HG03457 (cell line): ENCODE measurements around the gene SLC16A9.

Source experiments
- ATAC-seq: cut with Tn5 transposase; IDR thresholded peaks from one replicate; pipeline ENCODE4 v1.9.1; 2021; ENCODE audit warnings: moderate number of reproducible peaks; ENCODE audit not compliant: unreplicated experiment

The SLC16A9 gene

DNA sequence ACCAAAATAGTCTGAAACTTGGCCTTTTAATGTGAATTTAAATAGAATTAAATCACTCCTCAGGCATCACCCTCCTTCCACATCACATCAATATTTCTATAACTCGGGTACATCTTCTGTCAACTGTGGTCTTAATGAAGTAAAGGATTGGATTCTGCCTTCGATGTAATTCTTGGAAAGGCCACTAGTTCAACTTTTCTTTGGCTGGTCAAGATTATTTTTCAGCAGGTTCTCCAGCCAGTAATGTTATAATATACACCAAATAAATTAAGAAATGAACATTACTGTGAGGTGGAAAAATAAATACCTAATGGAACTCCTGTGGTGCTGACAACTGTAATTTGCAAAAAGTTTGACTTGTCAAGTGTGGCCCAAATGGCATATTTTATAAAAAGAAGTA is 9.7 kb upstream of the SLC16A9 start:
- ATAC-seq: no peak

DNA sequence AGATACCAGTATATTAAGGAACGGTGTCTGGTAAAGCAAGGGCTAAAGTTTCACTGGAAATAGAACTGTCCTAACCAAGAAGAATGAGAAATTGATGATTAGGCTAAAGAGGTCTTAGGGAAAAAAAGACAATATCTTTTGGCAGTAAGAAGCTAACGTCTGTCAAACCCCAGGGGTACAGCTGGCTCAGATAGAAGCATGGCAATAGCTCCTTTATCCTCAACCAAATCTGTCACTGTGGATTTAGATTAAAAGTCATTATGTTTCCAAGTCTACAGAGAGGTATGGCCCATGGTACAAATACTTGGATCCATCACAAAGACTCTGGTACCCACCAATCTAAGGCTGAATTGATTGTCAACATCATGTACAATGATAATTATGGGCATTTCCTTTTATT is 8.6 kb upstream of the SLC16A9 start:
- no peak for ATAC-seq

DNA sequence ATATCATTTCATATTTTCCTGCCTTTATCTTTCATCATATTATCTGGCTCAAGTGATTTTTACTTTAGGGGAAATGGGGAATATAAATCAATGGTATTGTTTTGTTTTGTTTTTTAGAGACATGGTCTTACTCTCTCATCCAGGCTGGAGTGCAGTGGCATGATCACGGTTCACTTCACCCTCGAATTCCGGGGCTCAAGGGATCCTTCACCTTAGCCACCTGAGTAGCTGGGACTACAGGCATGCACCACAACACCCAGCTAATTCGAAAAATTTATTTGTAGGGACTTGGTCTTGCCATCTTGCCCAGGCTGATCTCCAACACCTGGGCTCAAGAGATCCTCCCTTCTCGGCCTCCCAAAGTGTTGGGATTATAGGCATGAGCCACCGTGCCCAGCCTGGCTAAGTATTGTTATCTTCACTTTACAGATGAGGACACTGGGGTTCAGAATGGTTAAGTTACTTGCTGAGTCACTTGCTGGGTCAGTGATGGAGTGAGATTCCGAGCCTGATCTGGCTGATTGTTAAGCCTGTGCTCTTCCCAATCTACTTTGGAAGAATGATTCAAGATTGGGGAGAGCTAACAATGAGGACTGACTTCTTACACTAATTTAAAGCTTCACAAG is 3.7 kb upstream of the SLC16A9 start:
- ATAC-seq: no peak

DNA sequence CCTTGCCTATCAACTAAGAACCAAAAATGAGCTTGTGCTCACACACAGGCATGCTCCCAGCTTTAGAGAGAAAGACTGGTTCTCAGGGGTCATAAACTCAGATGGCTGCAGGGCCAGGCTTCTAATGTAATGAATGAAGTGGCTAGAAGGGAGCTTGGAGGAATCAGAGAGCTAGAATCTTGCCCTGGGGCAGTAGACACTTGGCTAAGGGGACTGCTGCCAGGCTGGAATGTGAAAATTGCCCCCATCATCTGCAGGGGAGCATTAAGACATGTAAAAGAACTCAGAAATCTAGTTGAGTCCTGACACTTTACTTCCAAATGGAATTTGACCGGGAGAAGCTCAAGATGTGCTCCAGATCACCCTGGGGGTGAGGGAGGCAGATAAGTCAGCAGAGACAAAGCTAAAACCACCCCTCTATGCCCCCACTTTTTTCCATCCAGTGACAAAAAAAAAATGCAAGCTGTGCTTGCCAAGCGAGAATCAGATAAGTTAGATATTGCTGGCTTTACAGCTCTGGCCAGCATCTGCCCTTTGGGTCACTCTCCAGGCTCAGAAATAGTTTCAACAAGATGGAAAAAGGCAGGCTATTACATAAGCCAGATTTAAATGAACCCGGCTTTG is 2.3 kb upstream of the SLC16A9 start:
- no peak for ATAC-seq

DNA sequence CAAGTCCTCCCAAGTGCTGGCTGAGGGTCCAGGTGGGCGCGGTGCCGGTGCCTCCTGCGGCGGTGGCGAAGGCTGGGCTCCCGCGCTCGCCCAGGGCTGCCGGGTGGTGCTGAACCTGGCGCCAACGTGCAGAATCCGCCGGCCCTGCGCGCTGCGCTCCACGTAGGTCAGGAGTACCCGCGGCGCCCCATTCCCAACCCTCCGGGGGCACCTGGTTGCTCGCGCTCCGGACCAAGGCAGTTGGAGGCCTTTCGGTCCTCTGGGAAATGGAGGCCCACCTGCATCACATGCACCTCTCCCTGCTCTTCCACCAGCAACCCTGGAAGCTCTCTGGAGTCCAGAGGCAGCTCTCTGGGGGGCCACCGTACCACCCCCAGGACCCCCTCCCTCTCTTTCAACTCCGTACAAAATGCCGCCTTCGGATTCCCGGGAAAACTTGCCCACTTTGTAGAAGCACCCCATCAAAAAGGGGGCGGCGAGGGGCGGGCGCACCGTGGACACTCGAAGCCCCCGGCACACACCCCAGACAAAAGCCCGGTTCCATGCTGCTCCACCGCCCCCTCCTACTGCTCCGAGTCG is 745 bp downstream of the SLC16A9 start:
- no peak for ATAC-seq

DNA sequence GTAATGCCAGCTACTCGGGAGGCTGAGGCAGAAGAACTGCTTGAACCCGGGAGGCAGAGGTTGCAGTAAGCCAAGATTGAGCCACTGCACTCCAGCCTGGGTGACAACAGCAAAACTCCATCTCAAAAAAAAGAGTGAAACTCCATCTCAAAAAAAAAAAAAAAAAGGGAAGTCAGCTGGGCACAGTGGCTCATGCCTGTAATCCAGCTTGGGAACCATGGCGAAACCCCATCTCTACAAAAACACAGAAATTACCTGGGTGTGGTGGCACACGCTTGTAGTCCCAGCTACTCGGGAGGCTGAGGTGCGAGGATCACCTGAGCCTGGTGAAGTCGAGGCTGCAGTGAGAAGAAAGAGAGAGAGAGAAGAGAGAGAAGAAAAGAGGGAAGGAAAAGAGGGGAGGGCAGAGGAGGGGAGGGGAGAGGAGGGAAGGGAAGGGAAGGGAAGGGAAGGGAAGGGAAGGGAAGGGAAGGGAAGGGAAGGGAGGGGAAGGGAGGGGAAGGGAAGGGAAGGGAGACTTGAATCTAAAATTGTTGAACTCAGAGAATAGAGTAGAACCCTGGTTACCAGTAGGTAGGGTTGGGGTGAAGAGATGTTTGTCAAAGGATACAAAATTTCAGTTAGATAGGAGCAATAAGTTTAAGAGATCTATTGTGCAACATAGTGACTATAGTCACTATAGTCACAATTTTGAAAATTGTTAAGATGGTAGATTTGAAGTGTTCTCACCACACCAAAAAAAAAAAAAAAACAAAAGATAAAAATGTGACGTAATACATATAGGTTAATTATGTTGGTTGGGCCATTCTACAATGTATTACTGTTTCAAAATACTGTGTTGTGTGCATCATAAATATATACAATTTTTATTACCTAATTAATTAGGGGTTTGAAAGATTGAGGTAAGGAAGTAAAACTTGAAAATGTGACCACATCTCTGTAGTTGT is 2.5 kb downstream of the SLC16A9 start:
- ATAC-seq: no peak

DNA sequence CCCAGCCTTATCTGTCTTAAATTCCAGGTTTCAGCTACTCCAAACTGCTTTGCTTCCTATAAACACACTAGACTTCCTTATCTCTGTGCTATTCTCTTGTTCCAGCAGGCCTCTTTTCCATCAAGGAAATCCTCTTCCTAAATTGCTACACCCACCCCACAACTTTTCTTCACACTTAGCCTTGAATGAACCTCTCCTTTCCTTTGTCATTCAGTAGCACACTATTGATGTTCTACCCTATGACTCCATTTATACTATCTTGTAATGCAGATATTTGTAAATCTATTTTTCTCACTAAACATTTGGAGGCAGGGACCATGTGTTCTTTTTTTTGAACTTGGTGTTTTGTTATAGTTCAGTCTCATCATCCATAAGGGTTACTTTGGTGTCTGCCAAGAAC is 3.7 kb downstream of the SLC16A9 start:
- ATAC-seq: no peak

DNA sequence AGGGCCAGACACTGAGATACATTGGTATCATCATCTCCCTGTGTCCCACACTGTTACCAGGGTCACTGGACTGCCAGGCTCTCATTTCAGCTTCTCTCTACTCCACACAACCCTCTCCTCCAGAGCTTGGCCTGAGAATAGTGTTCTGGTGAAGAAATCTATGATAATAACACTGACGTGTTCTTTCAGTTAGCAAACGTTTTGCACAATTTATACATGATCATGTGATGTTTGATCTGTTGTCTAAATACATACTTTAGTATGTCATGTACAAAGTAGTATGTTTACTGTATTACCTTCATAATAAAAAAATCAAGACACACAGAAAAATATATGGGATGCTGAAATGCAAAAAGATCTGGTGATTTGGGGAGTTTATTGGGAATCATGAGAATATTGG is 5.0 kb downstream of the SLC16A9 start:
- ATAC-seq: no peak

DNA sequence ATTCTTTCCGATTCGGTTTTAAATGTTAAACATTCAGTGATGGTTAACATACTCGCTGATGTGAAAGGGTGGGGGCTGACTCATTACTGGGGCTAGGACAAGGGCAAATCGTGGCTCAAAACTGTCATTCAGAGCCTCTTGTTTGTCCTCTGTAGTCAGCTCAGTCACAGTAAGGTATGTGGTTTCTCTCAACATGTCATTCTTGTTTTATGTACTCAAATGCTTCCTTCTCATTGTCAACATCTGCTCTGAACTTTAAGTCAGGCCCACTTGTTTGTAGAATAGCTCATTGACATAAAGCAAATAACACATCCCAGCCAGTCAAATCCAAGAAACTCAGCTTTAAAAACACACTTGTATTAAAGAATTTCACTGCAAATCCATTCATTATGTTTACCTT is 7.3 kb downstream of the SLC16A9 start:
- no peak for ATAC-seq

DNA sequence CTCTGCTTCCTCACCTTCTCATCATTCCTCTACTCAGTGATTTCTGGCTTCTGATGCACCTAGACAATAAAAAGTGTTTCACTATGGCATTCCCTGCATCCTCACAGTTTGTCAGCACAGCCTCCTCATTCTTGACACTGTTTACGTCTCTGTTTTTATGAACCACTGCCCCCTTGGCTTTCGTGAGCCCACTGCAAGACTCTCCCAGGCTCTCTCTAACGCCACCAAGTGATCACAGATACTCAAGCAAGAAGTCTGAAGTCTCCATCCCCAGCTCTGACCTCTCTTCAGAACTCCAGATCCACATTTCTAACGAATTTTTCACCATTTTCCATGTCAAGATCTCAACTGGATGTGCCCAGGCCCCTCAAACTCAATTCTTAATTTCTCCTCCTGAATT is 8.9 kb downstream of the SLC16A9 start:
- ATAC-seq: no peak

DNA sequence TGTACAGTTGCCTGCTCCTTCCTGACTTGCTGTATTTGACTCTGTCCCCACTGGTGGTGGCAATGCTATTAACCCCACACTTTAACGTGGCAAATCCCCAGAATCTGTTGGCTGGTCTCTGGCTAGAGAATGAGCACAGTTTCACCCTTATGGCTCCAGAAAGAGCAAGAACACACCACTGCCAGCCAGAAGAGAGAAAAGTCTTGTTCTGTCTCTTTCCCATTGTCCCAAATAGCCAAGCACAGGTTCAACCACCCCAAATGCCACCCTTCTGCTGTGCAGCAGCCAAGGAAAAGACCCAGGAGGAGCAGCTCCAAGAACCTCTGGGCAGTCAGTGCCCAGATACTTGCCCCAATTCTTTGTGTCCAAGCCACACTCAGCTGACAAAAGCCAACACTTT is 11.3 kb downstream of the SLC16A9 start:
- ATAC-seq: no peak

DNA sequence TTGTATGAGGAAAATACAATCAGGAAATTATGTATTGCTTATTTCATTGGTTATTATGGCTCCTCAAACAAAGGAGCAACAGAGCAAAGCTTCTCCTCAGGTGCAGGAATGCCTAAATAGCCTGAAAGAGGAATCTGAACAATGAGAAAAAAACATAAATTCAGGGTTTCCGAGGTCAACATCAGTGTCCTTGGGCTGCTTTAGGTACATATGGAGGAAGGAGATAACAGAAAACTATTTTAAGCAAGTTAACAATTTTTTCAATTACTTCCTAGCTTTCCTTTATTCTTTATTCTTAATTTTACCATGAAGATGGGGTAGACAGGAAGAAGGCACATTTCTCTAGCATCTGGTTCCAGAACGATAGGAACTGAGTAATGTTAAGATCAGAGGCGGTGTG is 14.0 kb downstream of the SLC16A9 start:
- ATAC-seq: no peak

DNA sequence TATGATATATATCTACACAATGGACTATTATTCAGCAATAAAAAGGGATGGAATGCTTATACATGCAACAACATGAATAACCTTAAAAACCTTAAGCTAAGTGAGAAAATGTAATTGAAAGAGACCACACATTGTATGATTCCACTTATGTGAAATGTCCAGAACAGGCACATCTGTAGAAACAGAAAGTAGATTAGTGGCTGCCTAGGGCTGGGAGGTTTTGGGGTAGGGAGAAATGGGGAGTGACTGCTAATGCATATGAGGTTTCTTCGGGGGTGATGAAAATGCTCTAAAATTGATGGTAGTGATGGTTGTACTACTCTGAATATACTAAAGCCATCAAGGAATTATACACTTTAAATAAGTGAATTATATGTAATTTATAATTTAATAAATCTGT is 14.7 kb downstream of the SLC16A9 start:
- no peak for ATAC-seq

DNA sequence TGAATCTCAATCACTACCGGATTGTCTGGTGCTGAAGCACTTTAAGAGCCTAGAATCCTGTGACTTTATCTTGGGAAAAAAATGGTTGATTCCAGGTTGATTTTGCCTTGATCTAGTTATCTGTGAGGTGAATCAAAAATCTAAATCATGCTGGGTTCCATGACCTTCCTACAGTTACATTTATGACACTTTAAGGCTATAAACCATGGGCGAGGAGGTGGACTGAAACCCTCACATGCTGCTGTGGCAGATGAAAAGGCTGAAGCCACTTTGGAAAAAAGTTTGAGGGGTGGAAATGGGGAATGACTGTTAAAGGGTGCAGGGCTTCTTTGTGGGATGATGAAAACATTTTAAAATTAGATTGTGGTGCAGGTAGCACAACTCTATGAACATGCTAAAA is 17.5 kb downstream of the SLC16A9 start:
- no peak for ATAC-seq

DNA sequence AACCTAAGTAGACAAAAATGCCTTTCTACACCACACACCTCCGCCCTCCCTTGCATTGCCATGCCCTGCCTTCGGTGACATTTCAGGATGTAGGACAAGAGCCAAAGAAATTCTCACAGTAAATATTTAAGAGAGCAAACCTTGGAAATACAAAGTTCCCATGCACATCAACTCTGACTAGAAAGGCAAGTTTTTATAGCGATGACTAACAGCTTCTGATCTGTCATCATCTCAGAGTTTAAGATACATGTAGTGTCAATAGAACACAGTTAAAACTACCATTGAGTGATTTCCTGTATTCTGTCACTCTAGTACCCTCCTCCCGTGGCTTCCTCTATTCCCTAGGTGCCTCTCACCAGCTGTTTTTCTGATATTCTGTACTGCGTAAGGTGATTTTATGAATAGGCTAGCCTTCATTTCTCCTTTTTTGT is 20.7 kb downstream of the SLC16A9 start:
- no peak for ATAC-seq

DNA sequence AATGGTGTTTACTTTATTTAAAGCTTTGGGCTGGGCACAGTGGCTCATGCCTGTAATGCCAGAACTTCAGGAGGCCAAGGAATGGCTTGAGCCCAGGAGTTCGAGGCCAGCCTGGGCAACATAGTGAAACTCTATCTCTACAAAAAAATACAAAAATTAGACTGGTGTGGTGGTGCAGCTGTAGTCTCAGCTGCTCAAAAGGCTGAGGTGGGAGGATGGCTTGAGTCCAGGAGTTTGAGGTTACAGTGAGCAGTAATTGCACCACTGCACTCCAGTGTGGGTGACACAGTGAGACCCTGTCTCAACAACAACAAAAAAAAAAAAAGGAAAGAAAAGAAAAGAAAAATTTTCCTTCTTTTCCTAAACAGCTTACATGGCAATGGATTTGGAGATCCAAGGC is 22.0 kb downstream of the SLC16A9 start:
- ATAC-seq: no peak

DNA sequence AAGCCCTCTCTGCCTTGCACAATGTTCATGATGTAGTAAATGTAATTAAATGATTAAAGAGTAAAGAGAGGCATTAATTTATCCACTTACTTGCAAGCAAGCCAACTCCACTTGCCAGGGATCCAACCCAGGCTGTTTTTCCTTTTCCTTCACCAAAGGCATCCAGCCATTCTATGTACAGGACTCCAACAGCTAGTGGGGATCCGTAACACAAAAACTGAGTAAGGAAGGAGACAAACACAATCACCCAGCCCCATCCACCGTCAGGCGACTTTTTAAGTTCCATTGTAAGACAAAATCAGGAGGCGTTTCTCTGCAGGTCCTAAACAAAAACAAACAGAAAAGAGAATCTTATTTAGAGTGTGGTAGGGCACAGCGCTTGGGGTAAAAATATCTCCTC is 25.6 kb downstream of the SLC16A9 start:
- ATAC-seq: no peak

DNA sequence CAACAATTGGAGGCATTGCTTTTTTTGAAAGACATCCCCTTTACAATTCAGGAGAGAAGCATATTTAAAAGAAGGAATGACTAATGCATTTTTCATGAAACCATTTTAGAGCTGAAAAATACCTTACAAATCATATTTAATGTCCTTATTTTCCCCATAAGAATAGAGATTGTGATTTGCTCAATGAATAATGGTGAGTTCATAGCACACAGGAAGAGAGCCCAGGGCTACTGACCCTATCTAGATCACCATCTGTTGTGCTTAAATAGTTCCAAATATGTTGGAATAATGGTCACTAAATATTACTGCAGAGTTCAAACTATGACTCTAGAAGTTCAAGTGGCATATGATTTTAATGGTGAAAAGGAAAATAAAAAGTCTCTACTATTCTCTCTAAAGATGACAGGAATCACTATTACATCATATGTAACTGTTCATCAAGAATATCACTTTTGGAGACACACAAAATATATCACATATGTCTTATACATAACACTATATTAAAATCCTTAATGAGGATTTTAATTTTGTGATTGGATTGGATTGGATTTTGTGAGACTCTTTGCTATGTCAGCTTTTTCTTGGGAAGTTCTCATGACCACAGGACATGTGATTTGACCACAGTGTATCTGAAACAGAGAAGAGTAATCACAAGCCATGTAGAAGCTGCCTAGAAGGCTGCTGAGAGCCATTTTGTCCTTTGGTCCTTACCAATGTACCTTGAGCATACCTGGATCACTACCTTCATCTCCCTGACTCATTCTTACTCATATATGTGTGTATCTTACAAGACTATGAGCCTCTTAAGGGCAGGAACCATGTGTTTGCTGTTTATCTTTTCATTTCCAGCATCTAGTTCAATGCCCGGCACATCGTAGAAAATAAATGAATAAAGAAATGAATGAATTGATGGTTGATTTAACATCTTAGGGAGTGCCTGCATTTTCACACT is 26.4 kb downstream of the SLC16A9 start:
- no peak for ATAC-seq

DNA sequence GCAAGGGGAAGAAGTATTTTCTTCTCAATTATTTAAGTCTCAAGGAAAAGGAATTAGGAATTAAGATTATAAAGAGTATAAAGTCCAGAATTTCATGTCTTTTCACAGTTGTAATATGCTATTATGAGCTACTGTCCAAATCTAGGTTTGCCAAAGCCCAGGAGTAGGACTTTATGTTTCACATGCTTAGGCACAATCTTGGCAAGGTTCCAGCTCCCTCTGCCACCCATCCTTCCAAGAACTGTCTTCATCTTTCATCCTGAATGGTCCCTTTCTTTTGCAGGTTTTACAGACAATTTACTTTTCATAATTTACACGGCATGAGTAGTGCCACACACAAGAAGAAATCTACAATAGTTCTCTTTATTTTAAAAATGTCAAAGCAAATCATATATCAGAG is 29.5 kb downstream of the SLC16A9 start:
- ATAC-seq: no peak

DNA sequence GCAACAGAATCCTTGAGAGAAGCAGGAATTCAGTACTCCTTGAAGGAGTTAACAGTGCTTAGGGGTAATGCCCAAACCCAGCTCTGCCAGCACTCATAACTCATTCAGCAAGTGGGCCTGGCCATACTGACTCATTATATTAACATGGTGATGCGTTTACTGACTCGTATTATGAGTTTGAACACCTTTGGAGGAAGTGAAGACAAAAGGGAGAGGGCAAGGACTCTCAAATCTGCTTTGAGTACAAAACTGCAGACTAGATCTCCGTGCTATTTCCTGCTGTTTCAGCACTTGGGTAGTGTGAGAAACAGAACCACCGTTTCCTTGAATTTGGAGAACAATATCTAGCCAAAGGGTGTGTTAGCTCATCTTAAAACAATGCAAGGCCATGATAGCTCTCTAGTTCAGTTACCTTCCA is 30.8 kb downstream of the SLC16A9 start:
- no peak for ATAC-seq
